Parathyroid adenoma (tissue), 2 donors: ENCODE results near the gene FBXO22.
"Not testable (repeated sequence)": the region's sequence is repeated elsewhere in the genome, so short reads cannot be mapped to it uniquely, and the experiment has no call there.

Source experiments
- H2AFZ ChIP-seq: fragments of 300-600 bp; sonication (generic); one replicate; pipeline ENCODE4 v1.7.0; 2017; ENCODE audit warnings: antibody characterized with exemption, mild to moderate bottlenecking
- H3K27ac ChIP-seq: fragments of 300-600 bp; sonication (generic); one replicate; pipeline ENCODE4 v1.7.0; 2017
- H3K27me3 ChIP-seq: fragments of 300-600 bp; sonication (generic); one replicate; pipeline ENCODE4 v1.7.0; 2017; ENCODE audit warnings: low read length; ENCODE audit not compliant: control insufficient read depth, insufficient read depth
- H3K36me3 ChIP-seq: fragments of 300-600 bp; sonication (generic); one replicate; pipeline ENCODE4 v1.7.0; 2017; ENCODE audit warnings: low read length; ENCODE audit not compliant: control insufficient read depth, insufficient read depth
- H3K4me1 ChIP-seq: fragments of 300-600 bp; sonication (generic); one replicate; pipeline ENCODE4 v1.7.0; 2017; ENCODE audit warnings: control low read depth
- H3K4me2 ChIP-seq: fragments of 300-600 bp; sonication (generic); one replicate; pipeline ENCODE4 v1.7.0; 2017; ENCODE audit warnings: low read length
- H3K4me3 ChIP-seq: fragments of 300-600 bp; sonication (generic); one replicate; pipeline ENCODE4 v1.7.0; 2017; ENCODE audit warnings: low read depth, low read length
- H3K79me2 ChIP-seq: fragments of 300-600 bp; sonication (generic); one replicate; pipeline ENCODE4 v1.7.0; 2017; ENCODE audit warnings: control low read depth
- H3K9ac ChIP-seq: fragments of 300-600 bp; sonication (generic); one replicate; pipeline ENCODE4 v1.7.0; 2017; ENCODE audit warnings: mild to moderate bottlenecking
- H3K9me3 ChIP-seq: fragments of 300-600 bp; sonication (generic); one replicate; pipeline ENCODE4 v1.7.0; 2017; ENCODE audit warnings: low read length; ENCODE audit not compliant: control insufficient read depth
- CTCF ChIP-seq: fragments of 300-600 bp; sonication (generic); IDR thresholded peaks from one replicate; pipeline ENCODE4 v1.7.0; 2017; ENCODE audit warnings: antibody characterized with exemption, mild to moderate bottlenecking
- donor health status: primary hyperparathyroidism.

The FBXO22 gene

GRCh38 chr15:75948761-75949296 lies 45.2 kb downstream of the FBXO22 start:
- no peaks in the 10 kb centered on the region for H3K27me3 ChIP-seq
- TF ChIP-seq CTCF, result no peak
- H3K4me2 ChIP-seq, result no peak overlapping the region
- H3K27ac ChIP-seq, result no peak overlapping the region
- H3K79me2 ChIP-seq, result no peaks in the 10 kb centered on the region
- no peaks in the 10 kb centered on the region for H3K36me3 ChIP-seq
- H3K9ac ChIP-seq, result no peak overlapping the region
- no peaks in the 10 kb centered on the region for H3K4me1 ChIP-seq
- H2AFZ ChIP-seq, result no peak overlapping the region
- no peaks in the 10 kb centered on the region for H3K9me3 ChIP-seq
- no peak overlapping the region for H3K4me3 ChIP-seq

GRCh38 chr15:75952525-75952924 lies 48.8 kb downstream of the FBXO22 start:
- H3K4me1 ChIP-seq, result no peaks in the 10 kb centered on the region
- no peak overlapping the region for H3K4me2 ChIP-seq
- no peaks in the 10 kb centered on the region for H3K27me3 ChIP-seq
- no peak overlapping the region for H3K4me3 ChIP-seq
- no peaks in the 10 kb centered on the region for H3K36me3 ChIP-seq
- no peak for TF ChIP-seq CTCF
- H3K27ac ChIP-seq, result no peak overlapping the region
- H3K79me2 ChIP-seq, result no peaks in the 10 kb centered on the region
- no peak overlapping the region for H2AFZ ChIP-seq
- H3K9me3 ChIP-seq, result no peaks in the 10 kb centered on the region
- H3K9ac ChIP-seq, result no peak overlapping the region

DNA sequence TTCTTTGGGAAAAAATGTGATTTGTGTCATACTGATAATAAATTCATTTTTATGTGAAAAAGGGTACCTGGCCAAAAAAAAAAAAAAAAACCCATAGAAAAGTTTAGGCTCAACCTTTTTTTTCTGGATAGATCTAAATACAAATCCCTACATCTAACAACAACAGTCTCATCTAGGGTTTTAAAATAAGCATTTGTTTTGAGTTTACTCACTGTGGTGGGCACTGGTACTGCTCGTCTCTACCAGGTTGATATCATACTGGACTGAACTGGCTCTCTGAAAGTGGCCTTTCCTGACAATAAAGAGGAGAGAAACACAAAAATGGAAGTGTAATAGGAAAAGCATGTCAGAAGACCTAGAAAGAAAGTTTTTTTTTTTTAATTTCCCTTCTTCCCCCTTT lies 52.0 kb downstream of the FBXO22 start:
- H3K27ac ChIP-seq, result no peak overlapping the region
- H3K4me3 ChIP-seq, result no peak overlapping the region
- H3K4me2 ChIP-seq, result no peak overlapping the region
- no peaks in the 10 kb centered on the region for H3K4me1 ChIP-seq
- TF ChIP-seq CTCF, result no peak
- H3K79me2 ChIP-seq, result no peaks in the 10 kb centered on the region
- H3K9me3 ChIP-seq, result no peaks in the 10 kb centered on the region
- no peaks in the 10 kb centered on the region for H3K36me3 ChIP-seq
- H3K9ac ChIP-seq, result no peak overlapping the region
- no peak overlapping the region for H2AFZ ChIP-seq
- H3K27me3 ChIP-seq, result no peaks in the 10 kb centered on the region

DNA sequence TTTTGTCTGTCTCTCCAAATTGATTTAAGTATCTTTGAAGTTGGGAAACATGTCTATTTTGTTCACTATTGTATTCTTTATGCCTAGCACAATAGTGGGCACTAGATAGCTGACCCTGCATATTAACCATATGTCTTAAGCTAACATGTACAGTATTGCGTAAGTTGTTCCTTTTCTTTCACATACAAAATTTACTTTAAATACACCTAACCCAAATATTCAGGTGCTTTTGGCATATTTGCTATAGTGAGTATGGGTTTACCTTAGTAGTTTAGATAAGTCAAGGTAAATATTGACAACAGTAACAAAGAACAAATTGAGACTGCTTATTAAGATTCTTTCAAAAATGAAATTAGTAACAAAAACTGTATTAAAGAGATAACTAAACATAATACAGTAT lies 57.7 kb downstream of the FBXO22 start:
- Histone ChIP-seq H3K36me3 (no peaks in the 10 kb centered on the region), H3K27ac (no peak overlapping the region)
- no peak for TF ChIP-seq CTCF

DNA sequence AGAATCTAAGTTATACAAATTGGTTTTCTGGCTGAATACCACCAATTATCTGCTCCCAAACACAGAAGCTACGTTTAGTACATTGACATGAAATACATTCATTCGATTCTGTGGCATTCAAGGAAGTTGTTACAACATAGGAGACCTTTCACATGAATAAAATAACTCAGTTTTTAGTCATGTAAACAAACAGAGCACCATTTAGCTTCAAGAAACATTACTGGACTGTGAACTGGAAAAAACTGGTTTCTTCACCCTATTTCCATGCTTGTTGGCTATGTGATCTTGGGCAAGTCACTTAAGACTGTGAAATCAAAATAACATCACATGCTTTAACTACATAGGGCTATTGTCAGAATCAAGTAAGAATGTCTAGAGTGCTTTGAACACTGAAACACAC lies 62.4 kb downstream of the FBXO22 start:
- TF ChIP-seq CTCF, result no peak
- H2AFZ ChIP-seq, result no peak overlapping the region
- H3K27ac ChIP-seq, result no peak overlapping the region
- H3K9ac ChIP-seq, result no peak overlapping the region
- H3K79me2 ChIP-seq, result no peaks in the 10 kb centered on the region
- H3K4me3 ChIP-seq, result no peak overlapping the region
- H3K4me2 ChIP-seq, result no peak overlapping the region
- no peaks in the 10 kb centered on the region for H3K9me3 ChIP-seq
- H3K36me3 ChIP-seq, result no peaks in the 10 kb centered on the region
- H3K4me1 ChIP-seq, result no peaks in the 10 kb centered on the region
- H3K27me3 ChIP-seq, result no peaks in the 10 kb centered on the region

More for the DNA sequence above, 57.7 kb downstream of the FBXO22 start:
- H2AFZ ChIP-seq, result no peak overlapping the region
- H3K4me3 ChIP-seq, result no peak overlapping the region
- no peak overlapping the region for H3K9ac ChIP-seq
- no peak overlapping the region for H3K4me2 ChIP-seq
- no peaks in the 10 kb centered on the region for H3K9me3 ChIP-seq
- H3K79me2 ChIP-seq, result no peaks in the 10 kb centered on the region
- H3K4me1 ChIP-seq, result no peaks in the 10 kb centered on the region
- no peaks in the 10 kb centered on the region for H3K27me3 ChIP-seq

DNA sequence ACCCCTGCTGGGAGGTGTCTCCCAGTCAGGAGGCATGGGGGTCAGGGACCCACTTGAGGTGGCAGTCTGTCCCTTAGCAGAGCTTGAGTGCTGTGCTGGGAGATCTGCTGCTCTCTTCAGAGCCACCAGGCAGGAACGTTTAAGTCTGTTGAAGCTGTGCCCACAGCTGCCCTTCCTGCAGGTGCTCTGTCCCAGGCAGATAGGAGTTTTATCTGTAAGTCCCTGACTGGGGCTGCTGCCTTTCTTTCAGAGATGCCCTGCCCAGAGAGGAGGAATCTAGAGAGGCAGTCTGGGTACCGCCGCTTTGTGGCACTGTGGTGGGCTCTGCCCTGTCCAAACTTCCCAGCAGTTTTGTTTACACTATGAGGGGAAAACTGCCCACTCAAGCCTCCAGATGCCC lies 73.1 kb downstream of the FBXO22 start:
- not testable (repeated sequence) for H3K4me2 ChIP-seq, H3K9me3 ChIP-seq, H3K36me3 ChIP-seq, H2AFZ ChIP-seq, H3K27ac ChIP-seq, H3K4me1 ChIP-seq, H3K4me3 ChIP-seq, H3K9ac ChIP-seq, H3K79me2 ChIP-seq, H3K27me3 ChIP-seq
